Measurements from ENCODE around the gene SRMS. TPM values are rescaled to one million over a fixed set of nuclear protein-coding genes. Genes with fewer than 3 reads are reported as not detected.

SRMS gene
- total and polyA plus RNA-seq, 4 donors: not detected

DNA sequence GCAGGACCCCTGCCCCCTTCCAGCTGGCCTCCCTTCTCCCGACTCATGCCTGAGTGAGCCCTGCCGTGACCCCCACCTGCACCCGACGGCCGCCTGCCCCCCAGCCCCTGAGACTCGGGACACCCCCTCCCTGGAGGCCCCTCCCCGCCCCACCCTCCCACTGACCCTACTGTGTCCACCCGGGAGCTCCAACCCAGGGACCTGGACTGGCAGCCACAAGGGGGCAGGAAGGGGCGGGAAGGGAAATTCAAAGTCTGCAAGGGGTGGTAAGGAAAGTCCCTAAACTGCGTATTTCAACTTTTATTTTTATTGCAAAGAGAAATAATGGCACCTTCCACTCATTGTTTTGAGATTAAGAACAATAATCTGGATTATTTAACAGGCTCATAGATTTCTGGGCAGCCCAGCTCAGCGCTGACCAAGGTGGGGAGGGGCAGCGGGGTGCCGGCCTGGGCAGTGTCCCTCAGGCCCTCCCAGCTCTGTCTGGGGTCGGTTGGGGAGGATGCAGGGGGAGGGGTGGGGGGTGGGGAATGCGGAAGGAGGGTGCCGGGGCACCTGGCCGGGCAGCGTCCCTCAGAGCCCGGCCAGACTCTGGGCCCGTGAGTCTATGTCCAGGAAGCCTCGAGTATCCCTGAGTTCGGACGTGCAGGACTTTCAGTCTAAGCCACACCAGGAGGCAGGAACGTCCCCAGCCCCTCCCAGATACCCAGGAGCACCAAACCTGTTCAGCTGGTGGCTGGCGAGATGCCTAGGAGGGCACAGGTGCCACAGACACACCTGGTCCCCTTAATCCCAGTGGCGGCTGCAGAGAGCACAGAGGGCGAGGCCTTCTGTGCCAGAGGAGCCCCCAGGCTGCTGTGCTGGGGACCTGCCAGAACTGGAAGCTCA, 9.1 kb downstream of the SRMS start:
- Histone ChIP-seq H3K4me3 (ENCODE audit: low read depth in 1 of 3, low read length in 3 of 3) (peak overlapping the region in 1 of 3 donors; percentile 33), H3K27ac (ENCODE audit: low read depth in 1 of 2, low read length in 2 of 2) (peak overlapping the region in 1 of 2 donors; percentile 17), H3K36me3 (ENCODE audit: control insufficient read depth in 4 of 4, insufficient read depth in 3 of 4, low read depth in 1 of 4, low read length in 3 of 4) (no peaks in the 10 kb centered on the region), H3K9ac (ENCODE audit: low read depth in 1 of 2, low read length in 2 of 2) (no peak overlapping the region), H3K9me3 (ENCODE audit: control insufficient read depth in 4 of 4, low read length in 3 of 4) (no peaks in the 10 kb centered on the region), H3K27me3 (ENCODE audit: control insufficient read depth in 4 of 4, insufficient read depth in 4 of 4, low read length in 3 of 4) (no peaks in the 10 kb centered on the region), H3K4me1 (ENCODE audit: control insufficient read depth in 4 of 4, insufficient read depth in 4 of 4, low read length in 3 of 4) (peaks cover 10 to 28% (median 19%) of the 10 kb centered on the region in 4 donors)
- 45% methylated on average over 27 of the region's 27 CpGs for whole genome bisulfite sequencing
- no peak for DNase-seq (ENCODE audit: low spot score)
- TF ChIP-seq, protein P1, sequence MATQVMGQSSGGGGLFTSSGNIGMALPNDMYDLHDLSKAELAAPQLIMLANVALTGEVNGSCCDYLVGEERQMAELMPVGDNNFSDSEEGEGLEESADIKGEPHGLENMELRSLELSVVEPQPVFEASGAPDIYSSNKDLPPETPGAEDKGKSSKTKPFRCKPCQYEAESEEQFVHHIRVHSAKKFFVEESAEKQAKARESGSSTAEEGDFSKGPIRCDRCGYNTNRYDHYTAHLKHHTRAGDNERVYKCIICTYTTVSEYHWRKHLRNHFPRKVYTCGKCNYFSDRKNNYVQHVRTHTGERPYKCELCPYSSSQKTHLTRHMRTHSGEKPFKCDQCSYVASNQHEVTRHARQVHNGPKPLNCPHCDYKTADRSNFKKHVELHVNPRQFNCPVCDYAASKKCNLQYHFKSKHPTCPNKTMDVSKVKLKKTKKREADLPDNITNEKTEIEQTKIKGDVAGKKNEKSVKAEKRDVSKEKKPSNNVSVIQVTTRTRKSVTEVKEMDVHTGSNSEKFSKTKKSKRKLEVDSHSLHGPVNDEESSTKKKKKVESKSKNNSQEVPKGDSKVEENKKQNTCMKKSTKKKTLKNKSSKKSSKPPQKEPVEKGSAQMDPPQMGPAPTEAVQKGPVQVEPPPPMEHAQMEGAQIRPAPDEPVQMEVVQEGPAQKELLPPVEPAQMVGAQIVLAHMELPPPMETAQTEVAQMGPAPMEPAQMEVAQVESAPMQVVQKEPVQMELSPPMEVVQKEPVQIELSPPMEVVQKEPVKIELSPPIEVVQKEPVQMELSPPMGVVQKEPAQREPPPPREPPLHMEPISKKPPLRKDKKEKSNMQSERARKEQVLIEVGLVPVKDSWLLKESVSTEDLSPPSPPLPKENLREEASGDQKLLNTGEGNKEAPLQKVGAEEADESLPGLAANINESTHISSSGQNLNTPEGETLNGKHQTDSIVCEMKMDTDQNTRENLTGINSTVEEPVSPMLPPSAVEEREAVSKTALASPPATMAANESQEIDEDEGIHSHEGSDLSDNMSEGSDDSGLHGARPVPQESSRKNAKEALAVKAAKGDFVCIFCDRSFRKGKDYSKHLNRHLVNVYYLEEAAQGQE (IDR thresholded peaks at IDR 0.05): no peak
- TF ChIP-seq RXRA (IDR thresholded peaks at IDR 0.05): no peak
- TF ChIP-seq, protein P2, sequence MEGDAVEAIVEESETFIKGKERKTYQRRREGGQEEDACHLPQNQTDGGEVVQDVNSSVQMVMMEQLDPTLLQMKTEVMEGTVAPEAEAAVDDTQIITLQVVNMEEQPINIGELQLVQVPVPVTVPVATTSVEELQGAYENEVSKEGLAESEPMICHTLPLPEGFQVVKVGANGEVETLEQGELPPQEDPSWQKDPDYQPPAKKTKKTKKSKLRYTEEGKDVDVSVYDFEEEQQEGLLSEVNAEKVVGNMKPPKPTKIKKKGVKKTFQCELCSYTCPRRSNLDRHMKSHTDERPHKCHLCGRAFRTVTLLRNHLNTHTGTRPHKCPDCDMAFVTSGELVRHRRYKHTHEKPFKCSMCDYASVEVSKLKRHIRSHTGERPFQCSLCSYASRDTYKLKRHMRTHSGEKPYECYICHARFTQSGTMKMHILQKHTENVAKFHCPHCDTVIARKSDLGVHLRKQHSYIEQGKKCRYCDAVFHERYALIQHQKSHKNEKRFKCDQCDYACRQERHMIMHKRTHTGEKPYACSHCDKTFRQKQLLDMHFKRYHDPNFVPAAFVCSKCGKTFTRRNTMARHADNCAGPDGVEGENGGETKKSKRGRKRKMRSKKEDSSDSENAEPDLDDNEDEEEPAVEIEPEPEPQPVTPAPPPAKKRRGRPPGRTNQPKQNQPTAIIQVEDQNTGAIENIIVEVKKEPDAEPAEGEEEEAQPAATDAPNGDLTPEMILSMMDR (IDR thresholded peaks at IDR 0.05; ENCODE audit: low read depth, low read length, missing input control): no peak
- no peak for TF ChIP-seq EGR1 (IDR thresholded peaks at IDR 0.05; ENCODE audit: low read depth in 2 of 2)
- no peak for TF ChIP-seq TAF1 (conservative IDR thresholded peaks at IDR 0.05)
- TF ChIP-seq YY1 (IDR thresholded peaks at IDR 0.05): no peak
- TF ChIP-seq HNF4G (IDR thresholded peaks at IDR 0.05): no peak
- no peak for TF ChIP-seq JUND (IDR thresholded peaks at IDR 0.05)
- no peak for TF ChIP-seq FOXA2 (IDR thresholded peaks at IDR 0.05)
- TF ChIP-seq FOXA1 (IDR thresholded peaks at IDR 0.05): no peak
- no peak for TF ChIP-seq ZBTB33 (IDR thresholded peaks at IDR 0.05)
- TF ChIP-seq, protein P3, sequence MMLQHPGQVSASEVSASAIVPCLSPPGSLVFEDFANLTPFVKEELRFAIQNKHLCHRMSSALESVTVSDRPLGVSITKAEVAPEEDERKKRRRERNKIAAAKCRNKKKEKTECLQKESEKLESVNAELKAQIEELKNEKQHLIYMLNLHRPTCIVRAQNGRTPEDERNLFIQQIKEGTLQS (IDR thresholded peaks at IDR 0.05): no peak
- TF ChIP-seq RAD21 (IDR thresholded peaks at IDR 0.05): no peak
- TF ChIP-seq SP1 (IDR thresholded peaks at IDR 0.05): no peak
- TF ChIP-seq NR2F2 (IDR thresholded peaks at IDR 0.05): no peak
- TF ChIP-seq GABPA (IDR thresholded peaks at IDR 0.05 in 1 of 2, conservative IDR thresholded peaks at IDR 0.05 in 1 of 2): no peak
- TF ChIP-seq, protein P4, sequence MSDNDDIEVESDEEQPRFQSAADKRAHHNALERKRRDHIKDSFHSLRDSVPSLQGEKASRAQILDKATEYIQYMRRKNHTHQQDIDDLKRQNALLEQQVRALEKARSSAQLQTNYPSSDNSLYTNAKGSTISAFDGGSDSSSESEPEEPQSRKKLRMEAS (IDR thresholded peaks at IDR 0.05): no peak
- TF ChIP-seq HNF4A (conservative IDR thresholded peaks at IDR 0.05): no peak

Data from liver (tissue), 9 donors.